CD4-positive, alpha-beta memory T cell (primary cell): ENCODE measurements around the gene TRABD2B. TPM values are rescaled to one million over a fixed set of nuclear protein-coding genes. Genes with fewer than 3 reads are reported as not detected.

Experiments used
- CTCF ChIA-PET: fragments of 350-600 bp; sonication (Branson Sonifier 250); formaldehyde crosslinking; loops from one replicate; lab custom pipeline; 2021; ENCODE audit warnings: inconsistent platforms; ENCODE audit not compliant: partially characterized antibody; lab: Charles Lee
- POLR2A ChIA-PET: fragments of 350-600 bp; sonication (Branson Sonifier 250); formaldehyde crosslinking; loops from one replicate; lab custom pipeline; 2021; ENCODE audit not compliant: partially characterized antibody; lab: Charles Lee
- DNase-seq, 5 donors: peaks; one replicate each; pipeline versions ENCODE4 v3.0.0 to v3.0.0-alpha.2; 2020 to 2022; ENCODE audit warnings: mixed read lengths in 1 of 5
- H3K27ac ChIP-seq: one replicate; pipeline ENCODE4 v1.7.0; 2013; ENCODE audit warnings: low read depth, low read length
- H3K27me3 ChIP-seq: 2 replicates; pipeline ENCODE4 v1.7.0; 2013; ENCODE audit warnings: mild to moderate bottlenecking, low read length, moderate library complexity; ENCODE audit not compliant: insufficient read depth
- H3K36me3 ChIP-seq: 2 replicates; pipeline ENCODE4 v1.7.0; 2013; ENCODE audit warnings: mild to moderate bottlenecking, low read length, moderate library complexity; ENCODE audit not compliant: insufficient read depth
- H3K4me1 ChIP-seq: 2 replicates; pipeline ENCODE4 v1.7.0; 2013; ENCODE audit warnings: mild to moderate bottlenecking, low read length, moderate library complexity; ENCODE audit not compliant: insufficient read depth
- H3K4me3 ChIP-seq, 2 donors: one replicate each; pipeline ENCODE4 v1.7.0; 2013; ENCODE audit warnings: low read length in 2 of 2, mild to moderate bottlenecking in 1 of 2
- H3K9me3 ChIP-seq, 2 donors: one replicate each; pipeline ENCODE4 v1.7.0; 2013; ENCODE audit warnings: low read length in 2 of 2, control low read depth in 1 of 2; ENCODE audit not compliant: control insufficient read depth in 1 of 2
- H3K27ac Mint-ChIP-seq, 7 donors: one replicate each; pipeline ENCODE4 v1.8.0; 2020 to 2021; ENCODE audit warnings: mixed read lengths in 7 of 7, mild to moderate bottlenecking in 6 of 7, inconsistent platforms in 3 of 7, moderate library complexity in 3 of 7
- H3K27me3 Mint-ChIP-seq, 2 donors: one replicate each; pipeline ENCODE4 v1.8.0; 2020 to 2021; ENCODE audit warnings: mixed read lengths in 2 of 2
- H3K36me3 Mint-ChIP-seq, 2 donors: one replicate each; pipeline ENCODE4 v1.8.0; 2020 to 2021; ENCODE audit warnings: mixed read lengths in 2 of 2, inconsistent platforms in 1 of 2, mild to moderate bottlenecking in 1 of 2
- H3K4me1 Mint-ChIP-seq, 4 donors: one replicate each; pipeline ENCODE4 v1.8.0; 2020 to 2021; ENCODE audit warnings: mixed read lengths in 4 of 4, mild to moderate bottlenecking in 1 of 4
- H3K4me3 Mint-ChIP-seq, 8 donors: one replicate each; pipeline ENCODE4 v1.8.0; 2020 to 2021; ENCODE audit warnings: mixed read lengths in 8 of 8, mild to moderate bottlenecking in 7 of 8, moderate library complexity in 6 of 8, inconsistent platforms in 3 of 8
- H3K9me3 Mint-ChIP-seq, 8 donors: one replicate each; pipeline ENCODE4 v1.8.0; 2020 to 2021; ENCODE audit warnings: mixed read lengths in 8 of 8, mild to moderate bottlenecking in 5 of 8, inconsistent platforms in 3 of 8, moderate library complexity in 1 of 8
- intact Hi-C: fragments of 100-400 bp; cut with micrococcal nuclease; formaldehyde crosslinking; loops from one replicate; pipeline ENCODE4 v1.15.1; 2023
- polyA plus RNA-seq, 2 donors: library from polyadenylated mRNA; unstranded; fragments of 300-500 nt; fragmentation: Illumina TruSeq; gene quantifications; one replicate each; pipeline ENCODE4 v1.2.3, GENCODE V29; 2021
- total RNA-seq, 2 experiments: library from RNA; stranded (reverse); gene quantifications; one replicate each; pipeline ENCODE4 v1.2.3, GENCODE V29; 2021

Gene TRABD2B
- total and polyA plus RNA-seq, 4 experiments from 2014 or later: not detected

DNA sequence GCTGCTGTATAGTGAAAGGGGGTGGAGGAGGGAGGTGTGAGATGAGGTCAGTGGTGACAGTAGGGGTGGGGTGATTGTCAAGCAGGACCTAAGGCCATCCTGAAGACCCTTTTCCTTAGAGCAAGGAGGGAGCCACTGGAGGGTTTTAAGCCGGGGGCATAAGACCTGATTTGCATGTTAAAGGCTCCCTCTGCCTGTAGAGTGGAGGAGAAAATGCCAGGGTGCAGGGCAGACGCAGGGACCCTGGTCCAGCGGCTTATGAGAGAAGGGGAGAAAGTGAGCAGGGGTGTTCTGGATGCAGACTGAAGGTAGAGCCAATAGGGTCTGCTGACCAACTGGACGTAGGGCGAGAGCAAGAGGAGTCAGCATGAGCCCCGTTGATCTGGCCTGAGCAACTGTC, 154.1 kb downstream of the TRABD2B start:
- H3K27me3 ChIP-seq: no peaks in the 10 kb centered on the region
- no peaks in the 10 kb centered on the region for H3K36me3 ChIP-seq
- no peaks in the 10 kb centered on the region for H3K9me3 ChIP-seq
- ChIA-PET CTCF (no interaction called here), POLR2A (no interaction called here)
- H3K4me3 ChIP-seq: no peak overlapping the region
- no peaks in the 10 kb centered on the region for H3K9me3 Mint-ChIP-seq
- H3K27ac ChIP-seq: no peak overlapping the region
- no peak overlapping the region for H3K27ac Mint-ChIP-seq
- intact Hi-C loops: no loop called here
- H3K36me3 Mint-ChIP-seq: no peaks in the 10 kb centered on the region
- DNase-seq: no peak
- H3K4me1 Mint-ChIP-seq: no peaks in the 10 kb centered on the region
- H3K4me3 Mint-ChIP-seq: no peak overlapping the region
- H3K27me3 Mint-ChIP-seq: peaks cover 4 to 15% of the 10 kb centered on the region in 2 donors
- H3K4me1 ChIP-seq: no peaks in the 10 kb centered on the region

DNA sequence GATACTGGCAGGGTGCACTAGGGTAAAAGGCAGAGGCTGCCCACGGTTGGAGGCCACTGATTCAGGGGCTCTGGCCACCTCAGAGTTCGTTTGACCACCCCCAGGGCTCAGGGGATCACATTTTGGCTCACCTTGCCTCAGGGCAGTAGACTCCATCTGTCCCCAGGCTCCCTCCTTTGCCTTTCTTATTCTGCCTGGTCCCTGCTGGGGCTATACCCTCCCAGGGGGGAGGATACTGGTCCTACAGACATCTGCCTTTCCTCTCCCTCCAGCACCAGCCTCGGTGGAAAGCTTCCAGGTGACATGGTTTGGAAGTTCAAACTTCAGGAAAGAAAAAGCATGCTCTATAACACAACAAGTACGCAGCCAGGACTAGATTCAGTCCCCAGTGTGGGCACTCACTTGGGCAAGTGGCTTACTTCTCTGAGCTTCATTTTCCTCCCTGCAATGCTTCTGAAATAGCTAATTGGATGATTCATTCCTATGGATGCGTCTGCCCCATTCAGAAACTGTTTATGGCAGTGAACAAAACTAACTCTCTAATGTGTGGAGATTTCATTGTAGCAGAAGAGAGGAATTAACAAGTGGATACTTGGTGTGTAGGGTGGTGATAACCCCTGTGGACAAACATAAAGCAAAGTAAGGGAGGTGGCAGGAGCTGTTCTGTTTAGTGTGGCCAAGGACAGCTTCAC, 154.8 kb downstream of the TRABD2B start:
- Histone ChIP-seq H3K4me3 (no peak overlapping the region), H3K9me3 (no peaks in the 10 kb centered on the region), H3K27ac (no peak overlapping the region), H3K4me1 (no peaks in the 10 kb centered on the region), H3K36me3 (no peaks in the 10 kb centered on the region), H3K27me3 (no peaks in the 10 kb centered on the region)
- POLR2A ChIA-PET: no interaction called here
- no peak overlapping the region for H3K4me3 Mint-ChIP-seq
- no peaks in the 10 kb centered on the region for H3K36me3 Mint-ChIP-seq
- CTCF ChIA-PET: no interaction called here
- DNase-seq: no peak
- no peaks in the 10 kb centered on the region for H3K4me1 Mint-ChIP-seq
- intact Hi-C loops: no loop called here
- peaks cover 4 to 14% of the 10 kb centered on the region in 2 donors for H3K27me3 Mint-ChIP-seq
- H3K27ac Mint-ChIP-seq: no peak overlapping the region
- H3K9me3 Mint-ChIP-seq: peaks cover 0 to 1% (median 0%) of the 10 kb centered on the region in 8 donors

DNA sequence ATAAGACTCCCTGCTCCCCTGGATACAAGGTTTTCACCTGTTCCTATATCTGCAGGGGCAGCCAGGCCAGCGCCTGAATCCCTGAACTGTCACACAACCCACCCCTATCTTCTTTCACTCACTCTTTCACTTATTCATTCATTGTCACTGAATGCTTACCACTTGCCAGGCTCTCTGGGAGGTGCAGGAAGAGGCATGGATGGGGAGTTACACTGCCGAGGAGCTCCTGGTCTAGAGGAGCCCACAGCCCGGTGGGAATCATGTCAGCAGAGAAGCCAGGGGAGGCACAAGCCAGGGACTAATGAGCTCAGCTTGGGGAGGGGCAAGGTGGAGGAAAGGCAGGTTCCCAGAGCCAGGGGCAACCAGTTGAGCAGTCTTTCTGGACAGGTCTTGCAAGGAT, 155.8 kb downstream of the TRABD2B start:
- Mint-ChIP-seq H3K27ac (no peak overlapping the region), H3K27me3 (peaks cover 4 to 18% of the 10 kb centered on the region in 2 donors), H3K4me1 (no peaks in the 10 kb centered on the region), H3K4me3 (no peak overlapping the region), H3K36me3 (no peaks in the 10 kb centered on the region), H3K9me3 (peaks cover 0 to 5% (median 0%) of the 10 kb centered on the region in 8 donors)
- Histone ChIP-seq H3K36me3 (no peaks in the 10 kb centered on the region), H3K4me1 (no peaks in the 10 kb centered on the region), H3K27ac (no peak overlapping the region), H3K9me3 (no peaks in the 10 kb centered on the region), H3K4me3 (no peak overlapping the region), H3K27me3 (no peaks in the 10 kb centered on the region)
- no peak for DNase-seq
- intact Hi-C loops: no loop called here
- ChIA-PET POLR2A (no interaction called here), CTCF (no interaction called here)

DNA sequence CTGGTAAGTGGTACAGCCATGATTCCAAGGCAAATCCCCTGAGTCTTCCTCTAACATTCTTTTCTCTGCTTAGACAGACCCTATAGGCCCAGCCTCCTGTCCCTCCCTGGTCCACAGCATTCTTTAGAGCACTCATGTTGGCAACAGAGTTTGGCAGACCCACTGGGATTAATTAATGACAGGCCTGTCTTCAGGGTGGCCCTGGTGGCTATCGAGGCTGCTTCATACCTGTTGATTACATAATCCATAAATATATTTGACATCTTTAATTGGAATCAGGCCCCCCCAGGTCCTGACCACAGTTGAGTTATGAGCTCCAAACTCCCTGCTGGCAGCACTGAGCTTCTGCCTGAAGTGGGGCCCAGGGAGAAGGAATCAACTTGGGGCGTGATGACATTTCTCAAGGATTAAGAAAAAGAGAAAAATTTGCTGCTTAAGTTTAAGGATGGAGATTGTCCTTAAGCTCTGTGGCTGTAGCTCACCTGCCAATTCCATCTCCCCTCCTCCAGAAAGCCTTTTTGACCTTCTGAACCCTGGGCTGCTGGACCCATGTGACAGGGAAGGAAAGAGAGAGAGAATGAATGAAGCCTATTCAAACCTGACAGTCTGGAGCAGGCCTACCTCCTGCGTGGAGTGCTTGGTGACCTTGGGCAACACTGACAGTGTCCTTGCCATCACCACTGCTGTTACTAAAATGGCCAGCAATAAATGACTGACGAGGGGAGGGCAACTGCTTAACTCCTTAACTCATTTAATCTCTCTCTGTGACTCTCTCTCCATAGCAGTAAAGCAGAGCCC, 156.6 kb downstream of the TRABD2B start:
- no peak overlapping the region for H3K4me3 Mint-ChIP-seq
- Histone ChIP-seq H3K27ac (no peak overlapping the region), H3K4me3 (no peak overlapping the region), H3K36me3 (no peaks in the 10 kb centered on the region), H3K27me3 (no peaks in the 10 kb centered on the region), H3K4me1 (no peaks in the 10 kb centered on the region), H3K9me3 (no peaks in the 10 kb centered on the region)
- peaks cover 4 to 19% of the 10 kb centered on the region in 2 donors for H3K27me3 Mint-ChIP-seq
- peaks cover 0 to 6% (median 1%) of the 10 kb centered on the region in 8 donors for H3K9me3 Mint-ChIP-seq
- H3K36me3 Mint-ChIP-seq: no peaks in the 10 kb centered on the region
- intact Hi-C loops: no loop called here
- ChIA-PET CTCF (no interaction called here), POLR2A (no interaction called here)
- no peak for DNase-seq
- no peaks in the 10 kb centered on the region for H3K4me1 Mint-ChIP-seq
- no peak overlapping the region for H3K27ac Mint-ChIP-seq

DNA sequence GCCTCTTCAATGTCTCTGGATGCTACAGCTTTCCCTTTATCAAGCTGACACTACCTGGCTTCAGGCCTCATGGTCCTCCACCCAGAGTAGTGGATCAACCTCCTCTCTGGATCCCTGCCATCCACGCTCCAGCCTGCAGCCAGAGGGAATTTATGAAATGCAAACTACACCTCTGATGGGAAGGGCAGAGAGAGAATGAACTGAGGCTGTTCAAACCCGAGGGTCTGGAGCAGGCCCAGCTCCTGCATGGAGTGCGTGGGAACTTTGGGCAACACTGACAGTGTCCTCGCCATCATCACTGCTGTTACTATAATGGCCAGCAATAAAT, 157.8 kb downstream of the TRABD2B start:
- Mint-ChIP-seq H3K9me3 (peaks cover 0 to 18% (median 7%) of the 10 kb centered on the region in 8 donors), H3K27me3 (peaks cover 4 to 17% of the 10 kb centered on the region in 2 donors), H3K4me3 (no peak overlapping the region), H3K36me3 (no peaks in the 10 kb centered on the region), H3K27ac (no peak overlapping the region), H3K4me1 (no peaks in the 10 kb centered on the region)
- Histone ChIP-seq H3K9me3 (no peaks in the 10 kb centered on the region), H3K27ac (no peak overlapping the region), H3K27me3 (no peaks in the 10 kb centered on the region), H3K36me3 (no peaks in the 10 kb centered on the region), H3K4me1 (no peaks in the 10 kb centered on the region), H3K4me3 (no peak overlapping the region)
- no peak for DNase-seq
- CTCF ChIA-PET: no interaction called here
- POLR2A ChIA-PET: no interaction called here
- intact Hi-C loops: no loop called here

DNA sequence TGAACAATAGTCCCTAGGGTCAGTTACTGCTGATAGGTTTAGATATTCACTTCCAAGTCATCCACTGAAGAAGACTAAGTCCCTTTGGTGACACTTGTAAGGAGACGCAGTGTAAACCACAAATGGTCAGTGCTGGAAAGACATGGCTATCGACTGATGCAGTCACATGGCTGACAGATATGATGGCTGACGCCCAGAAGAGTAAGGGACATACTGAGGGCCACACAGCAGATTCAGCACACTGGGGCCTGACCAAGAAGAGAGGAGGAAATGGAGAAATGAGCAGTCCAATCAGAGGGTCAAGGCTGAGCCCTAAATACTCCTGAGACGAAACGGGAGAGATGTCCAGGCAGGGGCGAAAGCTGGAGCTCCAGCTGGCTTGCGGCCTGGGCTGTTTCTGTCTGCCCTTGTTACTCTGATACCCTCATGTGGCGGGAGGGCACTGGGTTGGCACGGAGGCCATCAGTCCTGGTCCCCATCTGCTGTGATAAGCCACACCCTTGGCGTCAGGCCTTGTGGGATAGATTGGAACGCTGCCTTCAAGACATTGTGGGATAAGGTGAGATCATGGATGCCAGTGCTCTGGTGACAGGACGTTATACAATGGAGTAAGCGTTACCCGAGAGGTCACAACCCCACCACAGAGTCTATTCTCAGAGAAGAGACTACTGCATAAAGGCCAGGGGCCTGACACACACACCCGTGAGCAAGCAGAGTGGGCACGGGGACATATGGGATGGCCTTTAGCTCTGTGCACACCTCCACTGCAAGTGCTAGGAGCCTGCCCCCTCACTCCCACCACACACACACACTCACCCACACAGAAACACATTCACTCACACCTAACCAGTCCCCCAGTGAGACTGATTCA, 158.4 kb downstream of the TRABD2B start:
- H3K9me3 Mint-ChIP-seq: peaks cover 0 to 18% (median 7%) of the 10 kb centered on the region in 8 donors
- H3K4me3 Mint-ChIP-seq: no peak overlapping the region

More for the DNA sequence above, 158.4 kb downstream of the TRABD2B start:
- no peaks in the 10 kb centered on the region for H3K4me1 ChIP-seq
- no peak for DNase-seq
- Mint-ChIP-seq H3K27me3 (peaks cover 4 to 15% of the 10 kb centered on the region in 2 donors), H3K27ac (no peak overlapping the region), H3K4me1 (no peaks in the 10 kb centered on the region), H3K36me3 (no peaks in the 10 kb centered on the region)
- ChIA-PET POLR2A (no interaction called here), CTCF (no interaction called here)
- H3K4me3 ChIP-seq: no peak overlapping the region
- H3K27ac ChIP-seq: no peak overlapping the region
- no peaks in the 10 kb centered on the region for H3K36me3 ChIP-seq
- no peaks in the 10 kb centered on the region for H3K9me3 ChIP-seq
- intact Hi-C loops: no loop called here
- no peaks in the 10 kb centered on the region for H3K27me3 ChIP-seq
